SK-N-SH (cell line): ENCODE measurements around the gene JAKMIP1. TPM values are rescaled to one million over a fixed set of nuclear protein-coding genes. Genes with fewer than 3 reads are reported as not detected.
A peak's percentile ranks its signal among the peaks of the same experiment; 100 is the strongest.

Experiments used
- CTCF ChIA-PET: fragments of 300-600, 350-600 bp; formaldehyde crosslinking; extraction: SDS; loops from one replicate; lab custom pipeline; 2021; lab: Yijun Ruan, JAX
- POLR2A ChIA-PET: fragments of 350-600 bp; sonication (Branson Sonifier 250); formaldehyde crosslinking; extraction: SDS; loops from one replicate; lab custom pipeline; 2020; ENCODE audit warnings: antibody characterized with exemption, inconsistent platforms; lab: Yijun Ruan, JAX
- DNase-seq: peaks from one replicate; pipeline ENCODE4 v3.0.0; 2012
- H2AFZ ChIP-seq: fragments of 200-600 bp; sonication (generic); 2 replicates; pipeline ENCODE4 v1.8.1; 2016; ENCODE audit warnings: antibody characterized with exemption, mild to moderate bottlenecking, low read depth
- H3F3A ChIP-seq: fragments of 200-600 bp; sonication (generic); replicated peaks from 2 replicates; pipeline ENCODE3; 2016; ENCODE audit warnings: antibody characterized with exemption, mild to moderate bottlenecking; ENCODE audit not compliant: insufficient read depth
- H3K27ac ChIP-seq, 2 experiments: fragments of 200-500 bp in 1 of 2; fragments of 200-600 bp in 1 of 2; sonication (Bioruptor generic) in 1 of 2; sonication (generic), shearing (Covaris generic) in 1 of 2; 2 replicates each; pipeline versions ENCODE4 v1.5.1 to v1.6.1; 2014 to 2016; ENCODE audit warnings: low read depth in 2 of 2, inconsistent platforms in 1 of 2, low read length in 1 of 2, mild to moderate bottlenecking in 1 of 2, mixed read lengths in 1 of 2
- H3K27me3 ChIP-seq: fragments of 200-600 bp; sonication (generic), shearing (Covaris generic); 2 replicates; pipeline ENCODE4 v1.6.1; 2016; ENCODE audit warnings: mixed run types; ENCODE audit not compliant: insufficient read depth
- H3K36me3 ChIP-seq, 2 experiments: fragments of 200-500 bp in 1 of 2; fragments of 200-600 bp in 1 of 2; sonication (Bioruptor generic) in 1 of 2; sonication (generic) in 1 of 2; replicated peaks in 1 of 2; 2 replicates each; pipeline versions ENCODE3 to v1.5.1; 2014 to 2016; ENCODE audit warnings: low read length in 1 of 2, mild to moderate bottlenecking in 1 of 2; ENCODE audit not compliant: insufficient read depth in 2 of 2, control insufficient read depth in 1 of 2
- H3K4me1 ChIP-seq, 2 experiments: fragments of 200-500 bp in 1 of 2; fragments of 200-600 bp in 1 of 2; sonication (Bioruptor generic) in 1 of 2; sonication (generic), shearing (Covaris generic) in 1 of 2; 2 replicates each; pipeline versions ENCODE4 v1.5.1 to v1.6.1; 2014 to 2016; ENCODE audit warnings: low read depth in 1 of 2, low read length in 1 of 2, mixed run types in 1 of 2; ENCODE audit not compliant: insufficient read depth in 2 of 2, control insufficient read depth in 1 of 2
- H3K4me2 ChIP-seq: fragments of 200-600 bp; sonication (generic), shearing (Covaris generic); 2 replicates; pipeline ENCODE4 v1.6.1; 2017; ENCODE audit warnings: mixed run types
- H3K4me3 ChIP-seq, 2 experiments: fragments of 200-500 bp in 1 of 2; fragments of 200-600 bp in 1 of 2; sonication (Bioruptor generic) in 1 of 2; sonication (generic), shearing (Covaris generic) in 1 of 2; 2 replicates each; pipeline versions ENCODE4 v1.5.1 to v1.8.1; 2014 to 2016; ENCODE audit warnings: low read depth in 2 of 2, inconsistent platforms in 1 of 2, low read length in 1 of 2, mild to moderate bottlenecking in 1 of 2, mixed read lengths in 1 of 2, moderate library complexity in 1 of 2
- H3K79me2 ChIP-seq: fragments of 200-600 bp; sonication (generic); 2 replicates; pipeline ENCODE4 v1.8.1; 2017; ENCODE audit warnings: mild to moderate bottlenecking; ENCODE audit not compliant: insufficient read depth
- H3K9ac ChIP-seq: fragments of 200-600 bp; sonication (generic); 2 replicates; pipeline ENCODE4 v1.6.1; 2017; ENCODE audit warnings: mixed run types
- H3K9me2 ChIP-seq: fragments of 200-600 bp; sonication (generic); 2 replicates; pipeline ENCODE4 v1.6.1; 2017; ENCODE audit warnings: mixed run types
- H3K9me3 ChIP-seq: fragments of 200-600 bp; sonication (generic); 2 replicates; pipeline ENCODE4 v1.6.1; 2017; ENCODE audit warnings: mixed run types, mild to moderate bottlenecking, moderate library complexity
- H4K20me1 ChIP-seq: fragments of 200-600 bp; sonication (generic); 2 replicates; pipeline ENCODE4 v1.6.1; 2017; ENCODE audit warnings: mild to moderate bottlenecking, mixed run types; ENCODE audit not compliant: insufficient read depth
- MXI1 ChIP-seq: IDR thresholded peaks from 2 replicates; pipeline ENCODE4 v1.6.1; 2012; ENCODE audit warnings: mild to moderate bottlenecking, low read depth, low read length, improper control_type of control experiment
- RAD21 ChIP-seq: IDR thresholded peaks from 2 replicates; pipeline ENCODE4 v1.6.1; 2012; ENCODE audit warnings: mild to moderate bottlenecking, low read length
- WGBS: methylation state at CpG from one replicate; pipeline ENCODE4 v1.1.6; 2017; ENCODE audit warnings: low lambda C conversion rate; 5-methylcytosine and 5-hydroxymethylcytosine counted together
- polyA plus RNA-seq, 3 experiments: library from polyadenylated mRNA; depleted of rRNA; stranded (reverse); fragments of >200 nt; gene quantifications; 2 replicates each; pipeline ENCODE4 v1.2.3, GENCODE V29; 2012
- TF ChIP-seq, protein P1 (sequence below): IDR thresholded peaks from 2 replicates; pipeline ENCODE4 v1.6.1; 2012; ENCODE audit warnings: mild to moderate bottlenecking, low read depth, low read length, moderate library complexity
- TF ChIP-seq, protein P2 (sequence below): IDR thresholded peaks from 2 replicates; pipeline ENCODE4 v1.4.0; 2012; ENCODE audit warnings: low read depth
- TF ChIP-seq, protein P3 (sequence below): IDR thresholded peaks from 2 replicates; pipeline ENCODE4 v1.4.0; 2012; ENCODE audit warnings: low read depth, borderline replicate concordance

JAKMIP1 gene
- polyA plus RNA-seq, 1 of the 3 experiments (the other 2 are of a cell fraction) = 0.54 TPM

GRCh38 chr4:6204098-6204497, 3.7 kb upstream of the JAKMIP1 start (continued):
- TF ChIP-seq, protein P1, sequence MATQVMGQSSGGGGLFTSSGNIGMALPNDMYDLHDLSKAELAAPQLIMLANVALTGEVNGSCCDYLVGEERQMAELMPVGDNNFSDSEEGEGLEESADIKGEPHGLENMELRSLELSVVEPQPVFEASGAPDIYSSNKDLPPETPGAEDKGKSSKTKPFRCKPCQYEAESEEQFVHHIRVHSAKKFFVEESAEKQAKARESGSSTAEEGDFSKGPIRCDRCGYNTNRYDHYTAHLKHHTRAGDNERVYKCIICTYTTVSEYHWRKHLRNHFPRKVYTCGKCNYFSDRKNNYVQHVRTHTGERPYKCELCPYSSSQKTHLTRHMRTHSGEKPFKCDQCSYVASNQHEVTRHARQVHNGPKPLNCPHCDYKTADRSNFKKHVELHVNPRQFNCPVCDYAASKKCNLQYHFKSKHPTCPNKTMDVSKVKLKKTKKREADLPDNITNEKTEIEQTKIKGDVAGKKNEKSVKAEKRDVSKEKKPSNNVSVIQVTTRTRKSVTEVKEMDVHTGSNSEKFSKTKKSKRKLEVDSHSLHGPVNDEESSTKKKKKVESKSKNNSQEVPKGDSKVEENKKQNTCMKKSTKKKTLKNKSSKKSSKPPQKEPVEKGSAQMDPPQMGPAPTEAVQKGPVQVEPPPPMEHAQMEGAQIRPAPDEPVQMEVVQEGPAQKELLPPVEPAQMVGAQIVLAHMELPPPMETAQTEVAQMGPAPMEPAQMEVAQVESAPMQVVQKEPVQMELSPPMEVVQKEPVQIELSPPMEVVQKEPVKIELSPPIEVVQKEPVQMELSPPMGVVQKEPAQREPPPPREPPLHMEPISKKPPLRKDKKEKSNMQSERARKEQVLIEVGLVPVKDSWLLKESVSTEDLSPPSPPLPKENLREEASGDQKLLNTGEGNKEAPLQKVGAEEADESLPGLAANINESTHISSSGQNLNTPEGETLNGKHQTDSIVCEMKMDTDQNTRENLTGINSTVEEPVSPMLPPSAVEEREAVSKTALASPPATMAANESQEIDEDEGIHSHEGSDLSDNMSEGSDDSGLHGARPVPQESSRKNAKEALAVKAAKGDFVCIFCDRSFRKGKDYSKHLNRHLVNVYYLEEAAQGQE = no peak
- no peak for TF ChIP-seq MXI1
- TF ChIP-seq, protein P2, sequence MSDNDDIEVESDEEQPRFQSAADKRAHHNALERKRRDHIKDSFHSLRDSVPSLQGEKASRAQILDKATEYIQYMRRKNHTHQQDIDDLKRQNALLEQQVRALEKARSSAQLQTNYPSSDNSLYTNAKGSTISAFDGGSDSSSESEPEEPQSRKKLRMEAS = no peak

- Histone ChIP-seq H3K79me2 (no peaks in the 10 kb centered on the region), H3K36me3 (no peaks in the 10 kb centered on the region), H3F3A (no peaks in the 10 kb centered on the region), H3K9ac (no peak overlapping the region), H3K9me3 (no peaks in the 10 kb centered on the region), H3K27ac (no peak overlapping the region; a peak in 1 of 4 replicates), H2AFZ (no peak overlapping the region), H3K4me2 (no peak overlapping the region), H4K20me1 (no peaks in the 10 kb centered on the region), H3K9me2 (no peaks in the 10 kb centered on the region), H3K4me3 (no peak overlapping the region), H3K4me1 (peaks cover 0 to 35% of the 10 kb centered on the region in 2 experiments; a peak in 1 of 4 replicates), H3K27me3 (no peaks in the 10 kb centered on the region)
- DNase-seq = no peak
- ChIA-PET POLR2A (no interaction called here), CTCF (interaction anchor here (1.2 to 2.5 kb wide), 2 partner anchors 183 to 203 kb away, joined by 3 to 12 read pairs; partner anchors contain the start of gene C4orf50)
- WGBS = 43% methylated on average over 3 of the region's 7 CpGs
- TF ChIP-seq, protein P2 = no peak
- TF ChIP-seq, protein P3, sequence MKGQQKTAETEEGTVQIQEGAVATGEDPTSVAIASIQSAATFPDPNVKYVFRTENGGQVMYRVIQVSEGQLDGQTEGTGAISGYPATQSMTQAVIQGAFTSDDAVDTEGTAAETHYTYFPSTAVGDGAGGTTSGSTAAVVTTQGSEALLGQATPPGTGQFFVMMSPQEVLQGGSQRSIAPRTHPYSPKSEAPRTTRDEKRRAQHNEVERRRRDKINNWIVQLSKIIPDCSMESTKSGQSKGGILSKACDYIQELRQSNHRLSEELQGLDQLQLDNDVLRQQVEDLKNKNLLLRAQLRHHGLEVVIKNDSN = peak; percentile 23; the same call in 1 of the 2 replicates
These were observed 1.3 kb upstream of the JAKMIP1 start for GRCh38 chr4:6201580-6202091.

DNA sequence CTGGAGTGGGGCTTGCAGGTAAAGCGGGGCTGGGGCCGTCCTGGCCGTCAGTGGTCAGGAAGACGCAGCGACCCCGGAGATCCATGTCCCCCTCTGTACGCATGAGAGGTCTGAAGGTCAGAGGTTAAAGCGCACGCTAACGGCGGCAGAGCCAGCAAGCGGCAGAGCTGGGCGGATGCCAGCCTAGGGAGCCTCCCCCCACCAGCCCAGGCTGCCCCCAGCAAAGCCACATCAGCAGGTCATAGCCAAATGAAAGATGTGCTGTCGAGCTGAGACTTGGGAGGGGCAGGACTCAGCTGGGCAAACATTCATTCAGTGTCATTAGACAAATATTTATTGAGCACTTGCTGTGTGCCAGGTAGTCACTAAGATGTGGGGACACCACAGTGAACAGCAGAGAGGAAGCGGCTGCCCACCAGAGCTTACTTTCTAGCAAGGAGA, 593 bp upstream of the JAKMIP1 start:
- Histone ChIP-seq H3K79me2 (no peaks in the 10 kb centered on the region), H3K36me3 (no peaks in the 10 kb centered on the region), H4K20me1 (no peaks in the 10 kb centered on the region), H3K27me3 (no peaks in the 10 kb centered on the region), H3K9me2 (no peaks in the 10 kb centered on the region), H3K4me2 (no peak overlapping the region), H3K9ac (no peak overlapping the region), H3F3A (no peaks in the 10 kb centered on the region), H3K27ac (peak overlapping the region in 1 of 2 experiments; percentile 67; a peak in 1 of 4 replicates), H2AFZ (no peak overlapping the region), H3K9me3 (no peaks in the 10 kb centered on the region), H3K4me1 (peaks cover 0 to 39% of the 10 kb centered on the region in 2 experiments; a peak in 1 of 4 replicates), H3K4me3 (peak overlapping the region in 1 of 2 experiments; percentile 37; a peak in 1 of 4 replicates)
- ChIA-PET POLR2A (interaction anchor here (0.8 to 3.1 kb wide), 3 partner anchors 21 to 90 kb away, joined by 3 to 27 read pairs (median 5); no protein-coding TSS in a partner anchor), CTCF (interaction anchor here (1.0 to 2.8 kb wide), 7 partner anchors 10 to 203 kb away, joined by 3 to 12 read pairs (median 3); partner anchors contain the start of gene C4orf50)
- TF ChIP-seq RAD21 = no peak
- no peak for DNase-seq
- 14% methylated on average over 7 of the region's 15 CpGs for WGBS
